Kidney epithelial cell (primary cell): ENCODE data around the gene CCDC83. TPM values are rescaled to one million over a fixed set of nuclear protein-coding genes. Genes with fewer than 3 reads are reported as not detected.

Experiments used
- DNase-seq: peaks from one replicate; pipeline ENCODE4 v3.0.0-alpha.2; 2010; ENCODE audit warnings: low read depth
- H3K27me3 ChIP-seq: 2 replicates; pipeline ENCODE4 v1.6.0; 2011; ENCODE audit warnings: low read length; ENCODE audit not compliant: control insufficient read depth, insufficient read depth
- H3K36me3 ChIP-seq: 2 replicates; pipeline ENCODE4 v1.5.1; 2011; ENCODE audit warnings: low read length; ENCODE audit not compliant: control insufficient read depth, insufficient read depth
- H3K4me3 ChIP-seq: 2 replicates; pipeline ENCODE4 v1.5.1; 2011; ENCODE audit warnings: low read depth, mild to moderate bottlenecking, control low read depth, low read length
- total RNA-seq: library from RNA; depleted of rRNA; stranded (reverse); fragments of >200 nt; gene quantifications from 2 replicates; pipeline ENCODE4 v1.2.3, GENCODE V29; 2015
- TF ChIP-seq, protein P1 (sequence below): IDR thresholded peaks from 2 replicates; pipeline ENCODE4 v1.5.1; 2011; ENCODE audit warnings: mild to moderate bottlenecking, moderate library complexity, low read length, control low read depth, inconsistent platforms; ENCODE audit not compliant: insufficient read depth, poor library complexity, severe bottlenecking

CCDC83 gene
- total RNA-seq = not detected in 2 replicates

DNA sequence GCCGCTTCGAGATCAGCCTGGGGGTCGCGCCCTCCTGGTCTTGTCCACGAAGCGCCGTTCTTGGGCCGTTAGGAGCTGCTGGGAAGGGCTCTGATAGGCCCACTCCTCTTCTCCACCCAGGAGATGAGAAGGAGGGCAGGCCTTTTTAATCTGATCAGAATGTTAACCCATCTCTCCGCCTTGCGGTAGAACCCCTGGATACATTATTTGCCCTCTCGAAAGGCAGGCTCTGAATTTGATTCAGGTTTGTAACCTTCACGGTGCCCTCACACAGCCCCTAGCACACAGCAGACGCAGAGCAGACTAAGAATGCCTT, at the start of gene CCDC83:
Gene CCDC83, plus strand, starts transcription at position 43 of the 316 bp plus-strand sequence. CDS start 9,741 bp downstream, outside the sequence.
- DNase-seq = no peak
- no peaks in the 10 kb centered on the region for H3K27me3 ChIP-seq
- no peaks in the 10 kb centered on the region for H3K36me3 ChIP-seq
- TF ChIP-seq, protein P1, sequence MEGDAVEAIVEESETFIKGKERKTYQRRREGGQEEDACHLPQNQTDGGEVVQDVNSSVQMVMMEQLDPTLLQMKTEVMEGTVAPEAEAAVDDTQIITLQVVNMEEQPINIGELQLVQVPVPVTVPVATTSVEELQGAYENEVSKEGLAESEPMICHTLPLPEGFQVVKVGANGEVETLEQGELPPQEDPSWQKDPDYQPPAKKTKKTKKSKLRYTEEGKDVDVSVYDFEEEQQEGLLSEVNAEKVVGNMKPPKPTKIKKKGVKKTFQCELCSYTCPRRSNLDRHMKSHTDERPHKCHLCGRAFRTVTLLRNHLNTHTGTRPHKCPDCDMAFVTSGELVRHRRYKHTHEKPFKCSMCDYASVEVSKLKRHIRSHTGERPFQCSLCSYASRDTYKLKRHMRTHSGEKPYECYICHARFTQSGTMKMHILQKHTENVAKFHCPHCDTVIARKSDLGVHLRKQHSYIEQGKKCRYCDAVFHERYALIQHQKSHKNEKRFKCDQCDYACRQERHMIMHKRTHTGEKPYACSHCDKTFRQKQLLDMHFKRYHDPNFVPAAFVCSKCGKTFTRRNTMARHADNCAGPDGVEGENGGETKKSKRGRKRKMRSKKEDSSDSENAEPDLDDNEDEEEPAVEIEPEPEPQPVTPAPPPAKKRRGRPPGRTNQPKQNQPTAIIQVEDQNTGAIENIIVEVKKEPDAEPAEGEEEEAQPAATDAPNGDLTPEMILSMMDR = no peak
- peak within 1 kb of the TSS; percentile 67 for H3K4me3 ChIP-seq

DNA sequence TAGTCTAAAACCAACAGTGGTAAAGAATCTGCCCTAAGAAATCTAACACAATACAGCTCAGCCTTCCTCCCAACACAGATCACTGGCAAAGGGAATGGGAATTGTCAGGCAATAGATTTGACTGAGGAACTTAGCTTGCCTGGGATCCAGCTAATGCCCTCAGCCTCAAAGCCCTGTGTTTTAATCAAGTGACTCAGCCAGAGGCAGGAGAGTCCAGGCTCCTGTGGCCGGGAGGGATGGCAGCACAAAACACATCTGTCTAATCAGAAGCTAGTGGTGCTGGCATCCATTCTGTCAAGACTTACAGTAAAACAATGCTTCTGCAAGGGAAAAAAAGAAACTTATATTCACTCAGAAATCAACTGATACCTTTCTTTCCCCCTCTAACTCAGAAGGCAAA, 49.8 kb upstream of the CCDC83 start:
- H3K4me3 ChIP-seq = no peak overlapping the region
- no peaks in the 10 kb centered on the region for H3K36me3 ChIP-seq
- no peak for DNase-seq
- H3K27me3 ChIP-seq = no peaks in the 10 kb centered on the region
- TF ChIP-seq, protein P1 = no peak

DNA sequence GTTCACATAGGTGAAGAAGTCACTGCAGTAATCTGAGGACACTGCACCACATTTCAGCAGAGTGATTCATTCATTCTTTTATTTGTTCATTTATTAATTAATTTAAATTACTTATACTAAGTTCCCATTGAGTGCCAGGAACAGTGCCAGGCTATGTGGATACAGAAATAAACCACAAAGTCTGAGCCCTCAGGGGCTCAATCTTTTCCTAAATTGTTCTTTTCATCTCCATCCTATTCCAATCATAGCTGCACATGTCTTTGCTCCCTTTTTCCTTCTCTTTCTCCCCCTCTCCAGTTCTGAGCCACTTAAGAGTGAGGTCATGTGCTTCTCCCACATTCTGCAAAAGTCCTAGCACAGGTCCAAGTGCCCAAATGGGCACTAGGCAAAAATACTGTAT, 49.2 kb upstream of the CCDC83 start:
- TF ChIP-seq, protein P1 = no peak
- no peaks in the 10 kb centered on the region for H3K27me3 ChIP-seq
- no peak for DNase-seq
- no peak overlapping the region for H3K4me3 ChIP-seq
- no peaks in the 10 kb centered on the region for H3K36me3 ChIP-seq

DNA sequence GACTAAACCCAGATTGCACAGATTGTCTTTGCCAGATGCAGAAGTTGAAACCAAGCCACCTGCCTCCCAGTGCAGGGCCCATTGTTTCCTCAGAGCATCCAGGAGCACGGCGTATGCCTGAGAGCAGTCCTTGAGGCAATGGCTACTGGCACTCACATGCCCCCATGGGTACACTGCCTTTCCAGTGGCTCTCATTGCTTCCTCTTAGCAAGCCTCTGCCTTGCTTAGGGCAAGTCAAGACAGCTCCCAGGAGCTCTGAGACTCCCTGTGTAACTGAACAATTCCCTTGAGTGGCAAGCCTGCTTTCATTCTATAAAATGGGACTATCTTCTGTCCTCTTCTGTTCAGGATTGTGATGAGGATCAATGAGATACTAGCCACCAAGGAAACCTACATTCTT, 48.3 kb upstream of the CCDC83 start:
- Histone ChIP-seq H3K36me3 (no peaks in the 10 kb centered on the region), H3K27me3 (no peaks in the 10 kb centered on the region), H3K4me3 (no peak overlapping the region)
- no peak for DNase-seq
- TF ChIP-seq, protein P1 = no peak

DNA sequence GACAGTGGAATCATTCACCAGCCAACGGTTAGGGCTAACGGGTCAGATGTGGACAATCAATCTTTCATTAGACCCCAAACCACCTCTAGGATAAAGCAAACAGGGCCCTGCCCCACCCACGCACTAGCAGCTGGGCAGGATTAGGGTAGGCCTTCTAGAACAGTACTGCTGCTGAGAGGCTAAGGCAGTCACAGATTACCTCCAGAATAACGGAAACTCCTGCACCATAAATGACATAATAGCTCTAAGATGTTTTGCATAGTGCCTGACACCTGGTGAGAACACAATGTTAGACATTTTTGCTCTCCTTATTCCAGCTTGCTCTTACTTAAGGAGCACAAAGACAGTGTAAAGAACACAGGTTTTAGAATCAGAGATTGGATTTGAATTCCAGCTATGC, 46.0 kb upstream of the CCDC83 start:
- H3K4me3 ChIP-seq = no peak overlapping the region
- H3K27me3 ChIP-seq = no peaks in the 10 kb centered on the region
- no peaks in the 10 kb centered on the region for H3K36me3 ChIP-seq
- no peak for DNase-seq
- TF ChIP-seq, protein P1 = no peak

DNA sequence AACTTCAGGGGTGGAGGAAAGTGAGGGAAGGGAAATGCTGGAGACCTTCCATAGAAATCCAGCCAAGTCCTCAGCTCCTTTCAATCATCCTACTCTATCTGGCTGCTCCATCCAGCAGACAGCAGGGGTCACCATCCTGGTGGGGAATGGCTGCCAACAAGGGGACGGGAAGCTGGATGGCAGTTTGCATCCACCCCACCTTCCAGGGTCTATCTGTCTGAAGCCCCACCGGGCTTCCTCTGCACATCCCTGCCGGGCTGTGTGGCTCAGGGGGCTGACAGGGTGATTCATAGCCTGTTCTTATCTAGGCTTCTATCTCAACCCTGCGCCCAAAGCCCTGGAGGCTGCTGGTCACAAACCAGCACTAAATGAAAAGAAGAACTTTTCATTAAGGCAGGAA, 45.3 kb upstream of the CCDC83 start:
- H3K27me3 ChIP-seq = no peaks in the 10 kb centered on the region
- TF ChIP-seq, protein P1 = peak; percentile 57
- DNase-seq = no peak
- H3K36me3 ChIP-seq = no peaks in the 10 kb centered on the region
- peak overlapping the region; percentile 41 for H3K4me3 ChIP-seq
